ENCODE data around the gene SNRPA.

DNA sequence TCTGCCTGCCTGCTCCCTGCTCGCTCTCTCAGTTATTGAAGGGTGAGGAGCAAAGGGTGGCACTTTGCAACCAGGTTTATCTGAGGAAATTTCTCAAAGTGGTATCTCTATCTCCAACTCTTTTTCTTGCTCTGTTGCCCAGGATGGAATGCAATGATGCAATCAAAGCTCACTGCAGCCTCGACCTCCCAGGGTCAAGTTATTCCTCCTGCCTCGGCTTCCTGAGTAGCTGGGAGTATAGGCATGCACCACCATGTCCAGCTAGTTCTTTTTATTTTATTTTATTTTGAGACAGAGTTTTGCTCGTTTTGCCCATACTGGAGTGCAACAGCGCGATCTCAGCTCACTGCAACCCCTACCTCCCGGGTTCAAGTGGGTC, 5.6 kb upstream of the SNRPA start:
- TF ChIP-seq, protein P1, sequence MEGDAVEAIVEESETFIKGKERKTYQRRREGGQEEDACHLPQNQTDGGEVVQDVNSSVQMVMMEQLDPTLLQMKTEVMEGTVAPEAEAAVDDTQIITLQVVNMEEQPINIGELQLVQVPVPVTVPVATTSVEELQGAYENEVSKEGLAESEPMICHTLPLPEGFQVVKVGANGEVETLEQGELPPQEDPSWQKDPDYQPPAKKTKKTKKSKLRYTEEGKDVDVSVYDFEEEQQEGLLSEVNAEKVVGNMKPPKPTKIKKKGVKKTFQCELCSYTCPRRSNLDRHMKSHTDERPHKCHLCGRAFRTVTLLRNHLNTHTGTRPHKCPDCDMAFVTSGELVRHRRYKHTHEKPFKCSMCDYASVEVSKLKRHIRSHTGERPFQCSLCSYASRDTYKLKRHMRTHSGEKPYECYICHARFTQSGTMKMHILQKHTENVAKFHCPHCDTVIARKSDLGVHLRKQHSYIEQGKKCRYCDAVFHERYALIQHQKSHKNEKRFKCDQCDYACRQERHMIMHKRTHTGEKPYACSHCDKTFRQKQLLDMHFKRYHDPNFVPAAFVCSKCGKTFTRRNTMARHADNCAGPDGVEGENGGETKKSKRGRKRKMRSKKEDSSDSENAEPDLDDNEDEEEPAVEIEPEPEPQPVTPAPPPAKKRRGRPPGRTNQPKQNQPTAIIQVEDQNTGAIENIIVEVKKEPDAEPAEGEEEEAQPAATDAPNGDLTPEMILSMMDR (IDR thresholded peaks at IDR 0.05), result no peak
- TF ChIP-seq EZH2 (IDR thresholded peaks at IDR 0.05; ENCODE audit: borderline replicate concordance, insufficient read depth, low read depth, low read length, poor library complexity, severe bottlenecking), result no peak

Measured in B cell (primary cell).